ENCODE measurements around the gene HADHB. TPM values are rescaled to one million over a fixed set of nuclear protein-coding genes. Genes with fewer than 3 reads are reported as not detected.

Gene HADHB
- total RNA-seq, 1 donor from 2014 or later: 71.1 TPM

DNA sequence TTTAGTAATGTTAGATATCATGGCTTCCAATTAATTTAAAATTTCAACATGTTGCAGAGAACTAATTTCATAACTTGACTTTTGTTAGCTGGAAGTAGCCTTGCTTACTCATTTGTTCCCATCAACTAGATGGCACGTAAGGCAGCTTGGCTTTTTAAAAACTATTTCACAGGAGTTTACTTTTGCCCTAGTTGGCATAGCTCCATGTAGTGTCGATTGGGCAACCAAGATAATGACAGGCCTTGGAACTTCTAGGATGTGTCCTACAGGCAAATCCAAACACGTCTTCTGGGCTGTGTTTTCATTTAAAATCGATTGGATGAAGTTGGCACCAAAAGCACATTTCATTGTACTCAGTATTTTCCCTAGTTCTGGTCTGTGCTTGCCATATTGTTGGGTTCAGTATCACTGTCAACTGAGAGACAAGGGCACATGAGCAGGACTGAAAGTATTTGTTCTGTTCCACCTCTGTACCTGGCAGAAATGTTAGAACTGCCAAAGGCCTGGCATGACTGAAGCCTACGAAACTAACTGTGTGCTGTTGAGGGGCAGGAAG lies 29.4 kb downstream of the HADHB start:
- DNase-seq (ENCODE audit: low read depth): peak; percentile 92
- no peak for TF ChIP-seq CTCF (conservative IDR thresholded peaks at IDR 0.05; ENCODE audit: low read depth, low read length)
- no peak overlapping the region for H3K4me3 ChIP-seq (ENCODE audit: low read depth, low read length)

- TF ChIP-seq CTCF (conservative IDR thresholded peaks at IDR 0.05; ENCODE audit: low read depth, low read length): no peak
- H3K4me3 ChIP-seq (ENCODE audit: low read depth, low read length): no peak overlapping the region
- DNase-seq (ENCODE audit: low read depth): no peak
Measured at GRCh38 chr2:26276484-26277227, 31.9 kb downstream of the HADHB start.

GRCh38 chr2:26279886-26280285 lies 35.1 kb downstream of the HADHB start:
- DNase-seq (ENCODE audit: low read depth): no peak
- no peak overlapping the region for H3K4me3 ChIP-seq (ENCODE audit: low read depth, low read length)
- no peak for TF ChIP-seq CTCF (conservative IDR thresholded peaks at IDR 0.05; ENCODE audit: low read depth, low read length)

GRCh38 chr2:26281226-26281625 lies 36.5 kb downstream of the HADHB start:
- TF ChIP-seq CTCF (conservative IDR thresholded peaks at IDR 0.05; ENCODE audit: low read depth, low read length): no peak
- no peak overlapping the region for H3K4me3 ChIP-seq (ENCODE audit: low read depth, low read length)
- DNase-seq (ENCODE audit: low read depth): no peak

GRCh38 chr2:26283606-26284005 lies 38.9 kb downstream of the HADHB start:
- no peak overlapping the region for H3K4me3 ChIP-seq (ENCODE audit: low read depth, low read length)
- no peak for TF ChIP-seq CTCF (conservative IDR thresholded peaks at IDR 0.05; ENCODE audit: low read depth, low read length)
- DNase-seq (ENCODE audit: low read depth): no peak

GRCh38 chr2:26284132-26284531 lies 39.4 kb downstream of the HADHB start:
- no peak for DNase-seq (ENCODE audit: low read depth)
- no peak overlapping the region for H3K4me3 ChIP-seq (ENCODE audit: low read depth, low read length)
- TF ChIP-seq CTCF (conservative IDR thresholded peaks at IDR 0.05; ENCODE audit: low read depth, low read length): no peak

DNA sequence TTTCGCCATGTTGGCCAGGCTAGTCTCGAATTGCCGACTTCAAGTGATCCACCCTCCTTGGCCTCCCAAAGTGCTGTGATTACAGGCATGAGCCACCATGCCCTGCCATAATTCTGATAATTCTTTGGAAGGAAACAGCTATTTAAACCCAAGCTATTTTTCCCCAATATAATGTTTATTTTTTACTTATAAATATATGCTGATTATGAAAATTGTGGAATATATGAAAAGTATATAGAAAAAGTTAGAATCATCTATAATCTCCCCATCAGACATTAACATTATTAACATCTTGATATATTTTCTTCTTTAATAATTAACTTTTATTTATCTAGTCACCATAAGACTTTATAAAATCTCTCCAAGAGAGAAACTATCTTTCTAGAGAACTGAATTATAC lies 41.2 kb downstream of the HADHB start:
- H3K4me3 ChIP-seq (ENCODE audit: low read depth, low read length): no peak overlapping the region
- DNase-seq (ENCODE audit: low read depth): no peak
- TF ChIP-seq CTCF (conservative IDR thresholded peaks at IDR 0.05; ENCODE audit: low read depth, low read length): no peak

Measured in epithelial cell of proximal tubule (primary cell).